Left ventricle myocardium inferior (tissue), 1 donor: ENCODE results near the gene RAPGEF2. TPM values are rescaled to one million over a fixed set of nuclear protein-coding genes. Genes with fewer than 3 reads are reported as not detected.
"Not testable (repeated sequence)": the region's sequence is repeated elsewhere in the genome, so short reads cannot be mapped to it uniquely, and the experiment has no call there.

ENCODE experiments used
- DNase-seq: peaks from one replicate; pipeline ENCODE4 v3.0.0-alpha.2; 2020
- H3K27ac ChIP-seq: fragments of 200-600 bp; replicated peaks from 2 replicates; pipeline ENCODE4 v1.8.0; 2021
- H3K27me3 ChIP-seq: fragments of 200-600 bp; 2 replicates; pipeline ENCODE4 v1.8.0; 2021; ENCODE audit warnings: low read depth
- H3K36me3 ChIP-seq: fragments of 200-600 bp; 2 replicates; pipeline ENCODE4 v1.8.0; 2021
- H3K4me1 ChIP-seq: fragments of 200-600 bp; 2 replicates; pipeline ENCODE4 v1.8.0; 2021
- H3K4me3 ChIP-seq: fragments of 200-600 bp; 2 replicates; pipeline ENCODE4 v1.8.0; 2021; ENCODE audit warnings: mild to moderate bottlenecking, moderate library complexity
- H3K9me3 ChIP-seq: fragments of 200-600 bp; replicated peaks from 2 replicates; pipeline ENCODE4 v1.8.0; 2021
- CTCF ChIP-seq: fragments of 200-600 bp; IDR thresholded peaks from 2 replicates; pipeline ENCODE4 v1.8.0; 2021; ENCODE audit warnings: antibody characterized with exemption, mild to moderate bottlenecking, borderline replicate concordance
- intact Hi-C: fragments of 100-400 bp; cut with micrococcal nuclease; formaldehyde crosslinking; loops from one replicate; pipeline ENCODE4 v1.11.0; 2022
- total RNA-seq: library from RNA; stranded (reverse); fragmentation: NEBNext Ultra II Directional; extraction: Animal tissue kit (Norgen Biotek cat#: 25700); gene quantifications from one replicate; pipeline ENCODE4 v1.2.1, GENCODE V29; 2021
- donor health status: DM: no; HTN: yes; CAD: no; lungs with severe emphysema.

Gene RAPGEF2
- total RNA-seq, 1 donor from 2014 or later, result 51.5 TPM

GRCh38 chr4:159069922-159070321 is 33.0 kb upstream of the RAPGEF2 start:
- H3K36me3 ChIP-seq, result no peaks in the 10 kb centered on the region
- TF ChIP-seq CTCF, result no peak
- H3K4me1 ChIP-seq, result peaks cover 4% of the 10 kb centered on the region
- no peaks in the 10 kb centered on the region for H3K27me3 ChIP-seq
- intact Hi-C loops, result no loop called here
- no peak for DNase-seq
- H3K4me3 ChIP-seq, result no peak overlapping the region
- no peaks in the 10 kb centered on the region for H3K9me3 ChIP-seq
- H3K27ac ChIP-seq, result no peak overlapping the region

GRCh38 chr4:159070742-159071141 is 32.1 kb upstream of the RAPGEF2 start:
- no peaks in the 10 kb centered on the region for H3K27me3 ChIP-seq
- intact Hi-C loops, result no loop called here
- no peak for TF ChIP-seq CTCF
- no peaks in the 10 kb centered on the region for H3K9me3 ChIP-seq
- DNase-seq, result no peak
- no peak overlapping the region for H3K4me3 ChIP-seq
- H3K36me3 ChIP-seq, result no peaks in the 10 kb centered on the region
- H3K27ac ChIP-seq, result no peak overlapping the region
- H3K4me1 ChIP-seq, result peaks cover 4% of the 10 kb centered on the region

GRCh38 chr4:159071178-159071968 is 31.5 kb upstream of the RAPGEF2 start:
- no peak for DNase-seq
- no peak overlapping the region for H3K4me3 ChIP-seq
- no peaks in the 10 kb centered on the region for H3K36me3 ChIP-seq
- H3K27me3 ChIP-seq, result no peaks in the 10 kb centered on the region
- no peak for TF ChIP-seq CTCF
- intact Hi-C loops, result no loop called here
- H3K9me3 ChIP-seq, result no peaks in the 10 kb centered on the region
- peak overlapping the region; percentile 48 for H3K27ac ChIP-seq
- H3K4me1 ChIP-seq, result peaks cover 4% of the 10 kb centered on the region

GRCh38 chr4:159071969-159072765 is 30.7 kb upstream of the RAPGEF2 start:
- Histone ChIP-seq H3K36me3 (no peaks in the 10 kb centered on the region), H3K27me3 (no peaks in the 10 kb centered on the region), H3K27ac (peak overlapping the region; percentile 48), H3K4me1 (peaks cover 4% of the 10 kb centered on the region), H3K4me3 (no peak overlapping the region), H3K9me3 (no peaks in the 10 kb centered on the region)
- no peak for TF ChIP-seq CTCF
- intact Hi-C loops, result no loop called here
- DNase-seq, result no peak

GRCh38 chr4:159075531-159075932 is 27.3 kb upstream of the RAPGEF2 start:
- no peaks in the 10 kb centered on the region for H3K9me3 ChIP-seq
- intact Hi-C loops, result no loop called here
- peaks cover 4% of the 10 kb centered on the region for H3K4me1 ChIP-seq
- no peak for DNase-seq
- no peaks in the 10 kb centered on the region for H3K36me3 ChIP-seq
- H3K27me3 ChIP-seq, result no peaks in the 10 kb centered on the region
- H3K27ac ChIP-seq, result no peak overlapping the region
- H3K4me3 ChIP-seq, result no peak overlapping the region
- no peak for TF ChIP-seq CTCF

GRCh38 chr4:159077018-159077417 is 25.9 kb upstream of the RAPGEF2 start:
- H3K27me3 ChIP-seq, intact Hi-C loops, H3K4me3 ChIP-seq, H3K9me3 ChIP-seq, H3K4me1 ChIP-seq, H3K27ac ChIP-seq, DNase-seq, H3K36me3 ChIP-seq: not testable (repeated sequence)
